Stimulated activated memory B cell treated with anti-CD40 and anti-IgM and Interleukin-4, amounts not matched to agents 10 μg/mL and 1 μg/mL and 100 μg/mL, for 72 hours (primary cell): ENCODE data around the gene RNF182.
"Not testable (repeated sequence)": the region's sequence is repeated elsewhere in the genome, so short reads cannot be mapped to it uniquely, and the experiment has no call there.

Experiments
- ATAC-seq: fragments of 150-1000 bp; cut with Tn5 transposase; 2 replicates; pipeline ENCODE4 v1.10.0; 2021
- H3K27ac Mint-ChIP-seq: one replicate; pipeline ENCODE4 v1.8.0; 2022; ENCODE audit warnings: mild to moderate bottlenecking, mixed read lengths
- H3K27me3 Mint-ChIP-seq: one replicate; pipeline ENCODE4 v1.8.0; 2022; ENCODE audit warnings: mixed read lengths
- H3K36me3 Mint-ChIP-seq: one replicate; pipeline ENCODE4 v1.8.0; 2022; ENCODE audit warnings: mixed read lengths
- H3K4me1 Mint-ChIP-seq: one replicate; pipeline ENCODE4 v1.8.0; 2022; ENCODE audit warnings: mixed read lengths
- H3K4me3 Mint-ChIP-seq: one replicate; pipeline ENCODE4 v1.8.0; 2022; ENCODE audit warnings: mild to moderate bottlenecking, moderate library complexity, mixed read lengths
- H3K9me3 Mint-ChIP-seq: one replicate; pipeline ENCODE4 v1.8.0; 2022; ENCODE audit warnings: mixed read lengths

Gene RNF182

GRCh38 chr6:13924949-13925881 is at the start of gene RNF182:
RNF182 (plus strand) TSS chr6:13924952; CDS start chr6:13977120, 52,168 bp downstream.
- H3K4me3 Mint-ChIP-seq = peak within 1 kb of the TSS; percentile 82
- peaks cover 63% of the 10 kb centered on the region for H3K27me3 Mint-ChIP-seq
- no peaks in the 10 kb centered on the region for H3K36me3 Mint-ChIP-seq
- no peaks in the 10 kb centered on the region for H3K9me3 Mint-ChIP-seq
- ATAC-seq = peak; percentile 86
- peaks cover 17% of the 10 kb centered on the region for H3K4me1 Mint-ChIP-seq
- peak within 1 kb of the TSS; percentile 42 for H3K27ac Mint-ChIP-seq

- Mint-ChIP-seq H3K36me3 (no peaks in the 10 kb centered on the region), H3K27me3 (no peaks in the 10 kb centered on the region), H3K27ac (no peak overlapping the region), H3K9me3 (peaks cover 6% of the 10 kb centered on the region), H3K4me3 (no peak overlapping the region), H3K4me1 (peaks cover 18% of the 10 kb centered on the region)
- ATAC-seq = no peak
These were observed 47.7 kb upstream of the RNF182 start for GRCh38 chr6:13877051-13877450.

- H3K27me3 Mint-ChIP-seq, H3K36me3 Mint-ChIP-seq, H3K4me3 Mint-ChIP-seq, H3K27ac Mint-ChIP-seq, ATAC-seq, H3K9me3 Mint-ChIP-seq, H3K4me1 Mint-ChIP-seq: not testable (repeated sequence)
These were observed 44.6 kb upstream of the RNF182 start for GRCh38 chr6:13880061-13880663.

- Mint-ChIP-seq H3K27me3 (no peaks in the 10 kb centered on the region), H3K4me1 (no peaks in the 10 kb centered on the region), H3K27ac (no peak overlapping the region), H3K4me3 (no peak overlapping the region), H3K9me3 (peaks cover 6% of the 10 kb centered on the region), H3K36me3 (no peaks in the 10 kb centered on the region)
- no peak for ATAC-seq
These were observed 43.1 kb upstream of the RNF182 start for GRCh38 chr6:13881621-13882165.

GRCh38 chr6:13883966-13884365 is 40.8 kb upstream of the RNF182 start:
- H3K4me3 Mint-ChIP-seq = no peak overlapping the region
- H3K36me3 Mint-ChIP-seq = no peaks in the 10 kb centered on the region
- H3K4me1 Mint-ChIP-seq = no peaks in the 10 kb centered on the region
- no peaks in the 10 kb centered on the region for H3K27me3 Mint-ChIP-seq
- H3K27ac Mint-ChIP-seq = no peak overlapping the region
- no peaks in the 10 kb centered on the region for H3K9me3 Mint-ChIP-seq
- no peak for ATAC-seq

- Mint-ChIP-seq H3K4me3 (no peak overlapping the region), H3K27ac (no peak overlapping the region), H3K27me3 (no peaks in the 10 kb centered on the region), H3K9me3 (no peaks in the 10 kb centered on the region), H3K4me1 (no peaks in the 10 kb centered on the region), H3K36me3 (no peaks in the 10 kb centered on the region)
- no peak for ATAC-seq
These were observed 40.4 kb upstream of the RNF182 start for GRCh38 chr6:13884397-13884796.

GRCh38 chr6:13885601-13886000 is 39.2 kb upstream of the RNF182 start:
- Mint-ChIP-seq H3K4me3 (no peak overlapping the region), H3K36me3 (no peaks in the 10 kb centered on the region), H3K4me1 (no peaks in the 10 kb centered on the region), H3K27ac (no peak overlapping the region), H3K27me3 (no peaks in the 10 kb centered on the region), H3K9me3 (no peaks in the 10 kb centered on the region)
- ATAC-seq = no peak

- Mint-ChIP-seq H3K4me3 (no peak overlapping the region), H3K9me3 (no peaks in the 10 kb centered on the region)
- no peak for ATAC-seq
These were observed 37.8 kb upstream of the RNF182 start for GRCh38 chr6:13886949-13887348.

GRCh38 chr6:13892017-13892645 is 32.6 kb upstream of the RNF182 start:
- Mint-ChIP-seq H3K36me3 (no peaks in the 10 kb centered on the region), H3K4me3 (no peak overlapping the region), H3K4me1 (no peaks in the 10 kb centered on the region), H3K27ac (no peak overlapping the region), H3K9me3 (peaks cover 3% of the 10 kb centered on the region), H3K27me3 (peaks cover 12% of the 10 kb centered on the region)
- no peak for ATAC-seq

More at GRCh38 chr6:13886949-13887348, 37.8 kb upstream of the RNF182 start:
- H3K36me3 Mint-ChIP-seq = no peaks in the 10 kb centered on the region
- H3K27me3 Mint-ChIP-seq = no peaks in the 10 kb centered on the region
- no peaks in the 10 kb centered on the region for H3K4me1 Mint-ChIP-seq
- H3K27ac Mint-ChIP-seq = no peak overlapping the region

GRCh38 chr6:13902922-13903321 is 21.8 kb upstream of the RNF182 start:
- Mint-ChIP-seq H3K27me3 (peaks cover 31% of the 10 kb centered on the region), H3K36me3 (no peaks in the 10 kb centered on the region), H3K4me1 (no peaks in the 10 kb centered on the region), H3K9me3 (no peaks in the 10 kb centered on the region), H3K27ac (no peak overlapping the region), H3K4me3 (no peak overlapping the region)
- ATAC-seq = no peak

- H3K4me1 Mint-ChIP-seq = no peaks in the 10 kb centered on the region
- H3K36me3 Mint-ChIP-seq = no peaks in the 10 kb centered on the region
- no peaks in the 10 kb centered on the region for H3K9me3 Mint-ChIP-seq
- no peak for ATAC-seq
- H3K27me3 Mint-ChIP-seq = peaks cover 28% of the 10 kb centered on the region
- no peak overlapping the region for H3K4me3 Mint-ChIP-seq
- H3K27ac Mint-ChIP-seq = no peak overlapping the region
These were observed 21.4 kb upstream of the RNF182 start for GRCh38 chr6:13903364-13903763.

GRCh38 chr6:13907001-13907350 is 17.8 kb upstream of the RNF182 start:
- Mint-ChIP-seq H3K4me1 (no peaks in the 10 kb centered on the region), H3K4me3 (no peak overlapping the region), H3K27me3 (peaks cover 21% of the 10 kb centered on the region), H3K27ac (no peak overlapping the region), H3K9me3 (no peaks in the 10 kb centered on the region), H3K36me3 (no peaks in the 10 kb centered on the region)
- ATAC-seq = no peak

- H3K27ac Mint-ChIP-seq = no peak overlapping the region
- H3K4me3 Mint-ChIP-seq = no peak overlapping the region
- no peaks in the 10 kb centered on the region for H3K4me1 Mint-ChIP-seq
- H3K9me3 Mint-ChIP-seq = no peaks in the 10 kb centered on the region
- H3K27me3 Mint-ChIP-seq = peaks cover 13% of the 10 kb centered on the region
- H3K36me3 Mint-ChIP-seq = no peaks in the 10 kb centered on the region
- no peak for ATAC-seq
These were observed 17.0 kb upstream of the RNF182 start for GRCh38 chr6:13907614-13908215.

GRCh38 chr6:13908955-13909381 is 15.8 kb upstream of the RNF182 start:
- no peaks in the 10 kb centered on the region for H3K36me3 Mint-ChIP-seq
- ATAC-seq = peak; percentile 74
- no peaks in the 10 kb centered on the region for H3K4me1 Mint-ChIP-seq
- H3K9me3 Mint-ChIP-seq = no peaks in the 10 kb centered on the region
- H3K4me3 Mint-ChIP-seq = no peak overlapping the region
- H3K27me3 Mint-ChIP-seq = peaks cover under 1% of the 10 kb centered on the region
- H3K27ac Mint-ChIP-seq = no peak overlapping the region

GRCh38 chr6:13910443-13910842 is 14.3 kb upstream of the RNF182 start:
- Mint-ChIP-seq H3K36me3 (no peaks in the 10 kb centered on the region), H3K4me3 (no peak overlapping the region), H3K27me3 (no peaks in the 10 kb centered on the region), H3K27ac (peak overlapping the region; percentile 19), H3K4me1 (no peaks in the 10 kb centered on the region), H3K9me3 (no peaks in the 10 kb centered on the region)
- ATAC-seq = no peak
